ENCODE data around the gene PHF3. TPM values are rescaled to one million over a fixed set of nuclear protein-coding genes. Genes with fewer than 3 reads are reported as not detected.

Gene PHF3
- total and polyA plus RNA-seq, 2 experiments from 2014 or later = 37.1 to 77.3 TPM

- H3K27me3 Mint-ChIP-seq (ENCODE audit: insufficient read depth, low read depth, poor library complexity) = no peaks in the 10 kb centered on the region
- no peak overlapping the region for H3K4me3 Mint-ChIP-seq
- Histone ChIP-seq H3F3A (replicated peaks; ENCODE audit: low read depth) (no peaks in the 10 kb centered on the region), H3K79me2 (replicated peaks; ENCODE audit: insufficient read depth) (no peaks in the 10 kb centered on the region), H3K4me1 (ENCODE audit: insufficient read depth) (no peaks in the 10 kb centered on the region; the same call in 1 of the 2 replicates), H4K20me1 (replicated peaks; ENCODE audit: insufficient read depth) (no peaks in the 10 kb centered on the region), H3K9me2 (ENCODE audit: insufficient read depth) (no peaks in the 10 kb centered on the region), H3K36me3 (ENCODE audit: insufficient read depth) (no peaks in the 10 kb centered on the region), H3K4me3 (no peak overlapping the region), H3K27me3 (ENCODE audit: insufficient read depth) (no peaks in the 10 kb centered on the region), H3K27ac (ENCODE audit: low read depth) (no peak overlapping the region), H3K4me2 (no peak overlapping the region), H2AFZ (no peak overlapping the region)
- no peak for DNase-seq (ENCODE audit: low spot score)
- H3K9me3 Mint-ChIP-seq = no peaks in the 10 kb centered on the region
- H3K4me1 Mint-ChIP-seq = peaks cover 6% of the 10 kb centered on the region; the same call in 1 of the 3 replicates
- no peaks in the 10 kb centered on the region for H3K36me3 Mint-ChIP-seq (ENCODE audit: low read depth)
- H3K27ac Mint-ChIP-seq = no peak overlapping the region
- no peak for ATAC-seq
- no peak for TF ChIP-seq POLR2AphosphoS5 (IDR thresholded peaks at IDR 0.05; ENCODE audit: low read depth)
- no peak for TF ChIP-seq ZNF114 (CRISPR knock-in tag; IDR thresholded peaks at IDR 0.05)
- no peak for TF ChIP-seq EZH2 (IDR thresholded peaks at IDR 0.05; ENCODE audit: low read depth, unreplicated experiment)
- no peak for TF ChIP-seq JUNB (IDR thresholded peaks at IDR 0.05; ENCODE audit: unreplicated experiment)
- no peak for TF ChIP-seq NANOG (IDR thresholded peaks at IDR 0.05; ENCODE audit: borderline replicate concordance)
- TF ChIP-seq CTCF (conservative IDR thresholded peaks at IDR 0.05; ENCODE audit: low read depth in 2 of 2) = no peak
- TF ChIP-seq ZNF462 (CRISPR knock-in tag; IDR thresholded peaks at IDR 0.05) = no peak
- TF ChIP-seq CREB1 (CRISPR knock-in tag; IDR thresholded peaks at IDR 0.05; ENCODE audit: low read depth) = no peak
- no peak for TF ChIP-seq EZH2phosphoT487 (IDR thresholded peaks at IDR 0.05; ENCODE audit: unreplicated experiment)
- no peak for TF ChIP-seq ZNF331 (CRISPR knock-in tag; IDR thresholded peaks at IDR 0.05; ENCODE audit: low read depth)
- TF ChIP-seq ETS1 (IDR thresholded peaks at IDR 0.05) = no peak
- TF ChIP-seq STAT1 (IDR thresholded peaks at IDR 0.05; ENCODE audit: unreplicated experiment) = no peak
- no peak for TF ChIP-seq REST (IDR thresholded peaks at IDR 0.05; ENCODE audit: unreplicated experiment)
These were observed 35.5 kb upstream of the PHF3 start for GRCh38 chr6:63600136-63600535.
